GM21723 (cell line): Measurements from ENCODE around the gene KCNA10.

Experiments
- ATAC-seq: cut with Tn5 transposase; IDR thresholded peaks from one replicate; pipeline ENCODE4 v1.9.1; 2021; ENCODE audit warnings: mild to moderate bottlenecking, moderate library complexity; ENCODE audit not compliant: unreplicated experiment

The KCNA10 gene

GRCh38 chr1:110480356-110481096 is 38.4 kb downstream of the KCNA10 start:
- ATAC-seq = no peak

GRCh38 chr1:110478886-110479285 is 40.1 kb downstream of the KCNA10 start:
- no peak for ATAC-seq

- ATAC-seq = no peak
Observed at GRCh38 chr1:110477967-110478640, 40.9 kb downstream of the KCNA10 start.

GRCh38 chr1:110477445-110477957 is 41.5 kb downstream of the KCNA10 start:
- ATAC-seq = no peak

GRCh38 chr1:110477041-110477440 is 41.9 kb downstream of the KCNA10 start:
- no peak for ATAC-seq

- ATAC-seq = no peak
Observed at GRCh38 chr1:110476028-110476765, 42.8 kb downstream of the KCNA10 start.

- no peak for ATAC-seq
Observed at GRCh38 chr1:110475362-110476027, 43.5 kb downstream of the KCNA10 start.

GRCh38 chr1:110474444-110474843 is 44.5 kb downstream of the KCNA10 start:
- no peak for ATAC-seq

- no peak for ATAC-seq
Observed at GRCh38 chr1:110472546-110472945, 46.4 kb downstream of the KCNA10 start.

- ATAC-seq = no peak
Observed at GRCh38 chr1:110471131-110471530, 47.8 kb downstream of the KCNA10 start.
